Thoracic aorta (tissue), 2 donors: ENCODE measurements around the gene VRTN. TPM values are rescaled to one million over a fixed set of nuclear protein-coding genes. Genes with fewer than 3 reads are reported as not detected.
"Not testable (repeated sequence)": the region's sequence is repeated elsewhere in the genome, so short reads cannot be mapped to it uniquely, and the experiment has no call there.

Source experiments
- ATAC-seq: fragments of 150-250 bp; one replicate; pipeline ENCODE4 v1.8.0; 2017; ENCODE audit warnings: low read depth; ENCODE audit not compliant: insufficient number of reproducible peaks, low FRiP score
- DNase-seq: peaks from one replicate; pipeline ENCODE4 v3.0.0-alpha.2; 2020; ENCODE audit warnings: low spot score
- H3K27ac ChIP-seq, 2 donors: fragments of 200-600 bp; sonication (generic); 1 replicate in 1 of 2; 2 replicates in 1 of 2; pipeline ENCODE4 v1.5.1; 2016; ENCODE audit warnings: mild to moderate bottlenecking in 2 of 2, moderate library complexity in 2 of 2
- H3K27me3 ChIP-seq: fragments of 200-600 bp; sonication (generic); replicated peaks from 2 replicates; pipeline ENCODE4 v1.6.0; 2016; ENCODE audit warnings: mild to moderate bottlenecking; ENCODE audit not compliant: insufficient read depth
- H3K36me3 ChIP-seq: fragments of 200-600 bp; sonication (generic); one replicate; pipeline ENCODE4 v1.5.1; 2016
- H3K4me1 ChIP-seq, 2 donors: fragments of 200-600 bp; sonication (generic); 1 replicate in 1 of 2; 2 replicates in 1 of 2; pipeline versions ENCODE4 v1.5.1 to v1.6.0; 2016; ENCODE audit warnings: low read depth in 2 of 2, mild to moderate bottlenecking in 1 of 2; ENCODE audit not compliant: control insufficient read depth in 1 of 2
- H3K4me3 ChIP-seq: fragments of 200-600 bp; sonication (generic); 2 replicates; pipeline ENCODE4 v1.5.1; 2016; ENCODE audit warnings: mild to moderate bottlenecking
- H3K9me3 ChIP-seq: fragments of 200-600 bp; sonication (generic); 2 replicates; pipeline ENCODE4 v1.5.1; 2016
- total RNA-seq, 2 donors: library from RNA; depleted of rRNA; stranded (reverse); fragments of >200 nt; gene quantifications; one replicate each; pipeline versions ENCODE4 v1.1.0 to v1.2.3, GENCODE V29; 2016
- TF ChIP-seq, protein P1 (sequence below): fragments of 200-600 bp; sonication (generic); IDR thresholded peaks from one replicate; pipeline ENCODE4 v1.5.1; 2019; ENCODE audit warnings: antibody characterized with exemption

VRTN gene
- total RNA-seq, 2 donors from 2014 or later, result not detected

DNA sequence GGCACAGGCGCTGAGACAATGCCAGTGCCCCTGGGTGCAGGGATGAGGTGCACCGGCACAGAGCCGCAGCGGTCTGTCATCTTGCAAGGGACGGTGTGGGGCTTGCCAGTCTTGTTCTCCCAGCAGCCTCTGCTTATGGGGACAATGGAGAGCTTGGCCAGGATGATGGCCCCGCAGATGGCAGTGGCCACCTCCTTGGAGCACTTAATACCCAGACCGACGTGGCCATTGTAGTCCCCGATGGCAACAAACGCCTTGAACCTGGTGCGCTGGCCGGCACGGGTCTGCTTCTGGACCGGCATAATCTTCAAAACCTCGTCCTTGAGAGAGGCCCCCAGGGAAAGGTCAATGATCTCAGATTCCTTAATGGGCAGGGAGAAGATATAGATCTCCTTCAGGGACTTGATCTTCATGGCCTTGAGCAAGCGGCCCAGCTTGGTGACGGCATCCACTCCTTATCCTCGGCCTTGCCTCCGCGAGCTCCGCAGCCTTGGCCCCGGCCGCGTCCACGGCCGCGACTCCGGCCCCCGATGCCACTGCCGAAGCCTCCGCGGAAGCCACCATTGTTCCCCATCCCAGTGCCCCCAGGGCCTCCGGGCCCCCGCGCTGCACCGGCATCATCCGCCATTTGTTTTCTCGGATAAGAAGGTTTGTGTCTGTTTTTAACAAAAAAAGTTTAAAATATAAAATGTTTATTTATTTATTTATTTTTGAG is 29.9 kb downstream of the VRTN start:
- no peak overlapping the region for H3K4me3 ChIP-seq
- DNase-seq (no peak), ATAC-seq (no peak)
- H3K27me3 ChIP-seq, result no peaks in the 10 kb centered on the region
- H3K4me1 ChIP-seq, result no peaks in the 10 kb centered on the region
- TF ChIP-seq, protein P1, sequence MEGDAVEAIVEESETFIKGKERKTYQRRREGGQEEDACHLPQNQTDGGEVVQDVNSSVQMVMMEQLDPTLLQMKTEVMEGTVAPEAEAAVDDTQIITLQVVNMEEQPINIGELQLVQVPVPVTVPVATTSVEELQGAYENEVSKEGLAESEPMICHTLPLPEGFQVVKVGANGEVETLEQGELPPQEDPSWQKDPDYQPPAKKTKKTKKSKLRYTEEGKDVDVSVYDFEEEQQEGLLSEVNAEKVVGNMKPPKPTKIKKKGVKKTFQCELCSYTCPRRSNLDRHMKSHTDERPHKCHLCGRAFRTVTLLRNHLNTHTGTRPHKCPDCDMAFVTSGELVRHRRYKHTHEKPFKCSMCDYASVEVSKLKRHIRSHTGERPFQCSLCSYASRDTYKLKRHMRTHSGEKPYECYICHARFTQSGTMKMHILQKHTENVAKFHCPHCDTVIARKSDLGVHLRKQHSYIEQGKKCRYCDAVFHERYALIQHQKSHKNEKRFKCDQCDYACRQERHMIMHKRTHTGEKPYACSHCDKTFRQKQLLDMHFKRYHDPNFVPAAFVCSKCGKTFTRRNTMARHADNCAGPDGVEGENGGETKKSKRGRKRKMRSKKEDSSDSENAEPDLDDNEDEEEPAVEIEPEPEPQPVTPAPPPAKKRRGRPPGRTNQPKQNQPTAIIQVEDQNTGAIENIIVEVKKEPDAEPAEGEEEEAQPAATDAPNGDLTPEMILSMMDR, result no peak
- H3K36me3 ChIP-seq, result no peaks in the 10 kb centered on the region
- H3K27ac ChIP-seq, result no peak overlapping the region
- no peaks in the 10 kb centered on the region for H3K9me3 ChIP-seq

DNA sequence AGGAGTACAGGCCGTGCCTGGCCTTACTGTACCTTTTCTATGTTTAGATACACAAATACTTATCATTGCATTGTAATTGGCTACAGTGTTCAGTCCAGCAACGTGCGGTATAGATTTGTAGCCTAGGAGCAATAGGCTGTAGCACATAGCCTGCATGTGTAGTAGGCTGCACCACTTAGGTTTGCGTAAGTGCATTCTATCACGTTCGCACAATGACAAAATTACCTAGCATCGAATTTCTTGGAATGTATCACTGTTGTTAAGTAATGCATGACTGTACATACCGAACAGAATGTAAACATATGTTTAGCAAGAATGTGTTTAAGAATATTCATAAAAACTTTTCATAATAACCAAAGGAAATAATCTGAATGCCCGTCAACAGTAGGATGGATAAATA is 31.9 kb downstream of the VRTN start:
- ATAC-seq (no peak), DNase-seq (no peak)
- TF ChIP-seq, protein P1, result no peak
- no peak overlapping the region for H3K27ac ChIP-seq
- H3K36me3 ChIP-seq, result no peaks in the 10 kb centered on the region
- no peaks in the 10 kb centered on the region for H3K4me1 ChIP-seq
- H3K27me3 ChIP-seq, result no peaks in the 10 kb centered on the region
- H3K9me3 ChIP-seq, result no peaks in the 10 kb centered on the region
- no peak overlapping the region for H3K4me3 ChIP-seq

DNA sequence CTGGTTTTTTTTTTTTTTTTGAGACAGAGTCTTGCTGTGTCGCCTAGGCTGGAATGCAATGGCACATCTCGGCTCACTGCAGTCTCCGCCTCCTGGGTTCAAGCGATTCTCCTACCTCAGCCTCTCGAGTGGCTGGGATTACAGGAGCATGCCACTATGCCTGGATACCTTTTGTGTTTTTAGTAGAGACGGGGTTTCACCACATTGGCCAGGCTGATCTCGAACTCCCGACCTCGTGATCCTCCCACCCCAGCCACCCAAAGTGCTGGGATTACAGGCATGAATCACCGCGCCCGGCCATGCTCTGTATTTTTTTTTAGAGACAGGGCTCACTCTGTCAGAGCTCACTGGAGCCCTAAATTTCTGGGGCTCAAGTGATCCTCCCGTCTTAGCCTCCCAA is 32.6 kb downstream of the VRTN start:
- H3K4me1 ChIP-seq, result no peaks in the 10 kb centered on the region
- TF ChIP-seq, protein P1, result no peak
- no peak overlapping the region for H3K27ac ChIP-seq
- DNase-seq, result no peak
- H3K9me3 ChIP-seq, result no peaks in the 10 kb centered on the region
- no peak for ATAC-seq
- H3K36me3 ChIP-seq, result no peaks in the 10 kb centered on the region
- H3K27me3 ChIP-seq, result no peaks in the 10 kb centered on the region
- no peak overlapping the region for H3K4me3 ChIP-seq

DNA sequence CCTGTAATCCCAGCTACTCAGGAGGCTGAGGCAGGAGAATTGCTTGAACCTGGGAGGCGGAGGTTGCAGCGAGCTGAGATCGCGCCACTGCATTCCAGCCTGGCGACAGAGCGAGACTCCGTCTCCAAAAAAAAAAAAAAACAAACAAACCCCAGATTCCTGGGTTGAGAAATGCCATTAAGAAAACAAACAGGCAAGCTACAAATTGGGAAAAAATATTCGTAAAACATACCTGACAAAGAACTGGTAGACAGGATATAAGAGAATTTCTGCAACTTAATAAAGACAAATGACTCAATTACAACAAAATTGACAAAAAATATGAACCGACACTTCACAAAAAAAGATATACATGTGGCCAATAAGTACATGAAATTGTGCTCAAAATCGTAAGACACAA is 33.3 kb downstream of the VRTN start:
- not testable (repeated sequence) for H3K36me3 ChIP-seq, ATAC-seq, H3K4me3 ChIP-seq, H3K27me3 ChIP-seq, H3K4me1 ChIP-seq, DNase-seq, H3K27ac ChIP-seq, H3K9me3 ChIP-seq

DNA sequence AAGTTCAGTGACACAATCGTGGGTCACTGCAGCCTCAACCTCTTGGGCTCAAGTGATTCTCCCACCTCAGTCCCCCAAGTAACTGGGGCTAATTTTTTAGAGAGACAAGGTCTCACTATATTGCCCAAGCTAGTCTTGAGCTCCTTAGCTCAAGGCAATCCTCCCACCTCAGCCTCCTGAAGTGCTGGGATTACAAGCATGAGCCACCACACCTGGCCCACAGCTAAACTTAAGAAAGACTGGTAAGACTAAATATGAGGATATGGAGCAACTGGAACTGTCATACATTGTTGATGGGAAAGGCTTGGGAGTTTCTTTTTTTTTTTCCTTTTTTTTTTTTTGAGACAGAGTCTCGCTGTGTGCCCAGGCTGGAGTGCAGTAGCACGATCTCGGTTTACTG is 34.0 kb downstream of the VRTN start:
- Histone ChIP-seq H3K36me3 (no peaks in the 10 kb centered on the region), H3K27ac (no peak overlapping the region), H3K4me1 (no peaks in the 10 kb centered on the region), H3K9me3 (no peaks in the 10 kb centered on the region), H3K27me3 (no peaks in the 10 kb centered on the region), H3K4me3 (no peak overlapping the region)
- TF ChIP-seq, protein P1, result no peak
- DNase-seq (no peak), ATAC-seq (no peak)

DNA sequence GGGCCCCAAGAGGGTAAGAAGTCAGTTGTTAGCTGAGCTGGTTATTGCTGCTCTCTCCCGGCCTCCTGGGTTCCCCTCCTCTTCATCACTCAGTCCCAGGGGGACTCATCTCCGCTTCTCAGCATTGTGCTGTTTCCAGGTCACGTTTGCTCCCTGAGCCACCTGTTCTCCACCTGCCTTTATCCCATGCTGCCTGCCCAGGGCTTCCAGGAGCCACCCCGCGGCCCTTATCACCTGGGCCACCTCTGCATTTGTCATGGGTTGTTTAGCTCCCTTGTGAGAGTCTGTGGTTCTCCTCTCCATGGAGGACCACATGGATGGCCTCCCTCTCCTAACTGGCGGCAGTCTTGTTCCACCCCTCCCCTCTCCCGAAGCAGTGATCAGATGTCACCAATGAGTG is 41.7 kb downstream of the VRTN start:
- ATAC-seq (no peak), DNase-seq (no peak)
- TF ChIP-seq, protein P1, result no peak
- Histone ChIP-seq H3K36me3 (no peaks in the 10 kb centered on the region), H3K4me1 (no peaks in the 10 kb centered on the region), H3K27me3 (no peaks in the 10 kb centered on the region), H3K4me3 (no peak overlapping the region), H3K27ac (no peak overlapping the region), H3K9me3 (no peaks in the 10 kb centered on the region)

DNA sequence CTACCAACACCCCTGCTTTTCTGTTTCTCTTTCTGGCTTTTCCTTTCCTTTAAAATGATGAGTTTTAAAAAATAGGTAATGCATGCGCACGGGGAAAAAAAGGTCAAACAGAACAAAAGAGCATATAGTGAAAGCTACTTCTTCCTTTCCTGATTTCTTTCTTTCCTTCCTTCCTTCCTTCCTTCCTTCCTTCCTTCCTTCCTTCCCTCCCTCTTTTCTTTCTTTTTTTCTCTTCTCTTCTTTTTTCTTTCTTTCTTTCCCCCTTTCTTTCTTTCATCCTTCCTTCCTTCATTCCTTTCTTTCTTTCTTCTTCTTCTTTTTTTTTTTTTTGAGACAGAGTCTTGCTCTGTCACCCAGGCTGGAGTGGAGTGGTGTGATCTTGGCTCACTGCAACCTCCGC is 42.2 kb downstream of the VRTN start:
- not testable (repeated sequence) for ATAC-seq, H3K4me1 ChIP-seq, DNase-seq, H3K27me3 ChIP-seq, H3K27ac ChIP-seq, H3K4me3 ChIP-seq, H3K36me3 ChIP-seq, H3K9me3 ChIP-seq
